ENCODE data around the gene SLC25A30. TPM values are rescaled to one million over a fixed set of nuclear protein-coding genes. Genes with fewer than 3 reads are reported as not detected.

The SLC25A30 gene
- total RNA-seq, 4 donors from 2014 or later, result 9.9 to 20.3 (median 16.1) TPM

- no peak overlapping the region for H3K4me3 ChIP-seq
- WGBS, result 97% methylated on average over 12 of the region's 12 CpGs
- no peaks in the 10 kb centered on the region for H3K9me3 ChIP-seq
- peaks cover 19% of the 10 kb centered on the region for H3K4me1 ChIP-seq
- no peak overlapping the region for H3K27ac ChIP-seq
- no peaks in the 10 kb centered on the region for H3K27me3 ChIP-seq
- DNase-seq (ENCODE audit: low spot score in 2 of 2), result no peak
- peaks cover 53% of the 10 kb centered on the region for H3K36me3 ChIP-seq
- TF ChIP-seq POLR2A (IDR thresholded peaks at IDR 0.05), result no peak
- no peak for TF ChIP-seq CTCF (IDR thresholded peaks at IDR 0.05)
- TF ChIP-seq POLR2AphosphoS5 (IDR thresholded peaks at IDR 0.05), result no peak
- TF ChIP-seq EP300 (IDR thresholded peaks at IDR 0.05), result no peak
Observed at GRCh38 chr13:45410466-45410865, 7.7 kb downstream of the SLC25A30 start.

- WGBS, result 70% methylated on average over 2 of the region's 2 CpGs
- H3K36me3 ChIP-seq, result peaks cover 58% of the 10 kb centered on the region
Observed at GRCh38 chr13:45410001-45410400, 8.2 kb downstream of the SLC25A30 start.

GRCh38 chr13:45406421-45406820 is 11.8 kb downstream of the SLC25A30 start:
- TF ChIP-seq POLR2A (IDR thresholded peaks at IDR 0.05) (no peak), CTCF (IDR thresholded peaks at IDR 0.05) (no peak), EP300 (IDR thresholded peaks at IDR 0.05) (no peak), POLR2AphosphoS5 (IDR thresholded peaks at IDR 0.05) (no peak)
- no peaks in the 10 kb centered on the region for H3K4me1 ChIP-seq
- H3K9me3 ChIP-seq, result no peaks in the 10 kb centered on the region
- WGBS, result 63% methylated on average over 3 of the region's 3 CpGs
- no peak for DNase-seq (ENCODE audit: low spot score in 2 of 2)
- H3K4me3 ChIP-seq, result no peak overlapping the region
- H3K27me3 ChIP-seq, result no peaks in the 10 kb centered on the region
- no peak overlapping the region for H3K27ac ChIP-seq
- H3K36me3 ChIP-seq, result peaks cover 92% of the 10 kb centered on the region

More at GRCh38 chr13:45410001-45410400, 8.2 kb downstream of the SLC25A30 start:
- Histone ChIP-seq H3K27ac (no peak overlapping the region), H3K27me3 (no peaks in the 10 kb centered on the region), H3K4me3 (no peak overlapping the region), H3K9me3 (no peaks in the 10 kb centered on the region), H3K4me1 (peaks cover 15% of the 10 kb centered on the region)
- TF ChIP-seq POLR2A (IDR thresholded peaks at IDR 0.05) (no peak), EP300 (IDR thresholded peaks at IDR 0.05) (no peak), CTCF (IDR thresholded peaks at IDR 0.05) (no peak)
- no peak for DNase-seq (ENCODE audit: low spot score in 2 of 2)

GRCh38 chr13:45403081-45403480 is 15.1 kb downstream of the SLC25A30 start:
- H3K4me3 ChIP-seq, result no peak overlapping the region
- TF ChIP-seq EP300 (IDR thresholded peaks at IDR 0.05) (no peak), POLR2A (IDR thresholded peaks at IDR 0.05) (no peak), POLR2AphosphoS5 (IDR thresholded peaks at IDR 0.05) (no peak)
- no peaks in the 10 kb centered on the region for H3K4me1 ChIP-seq
- no peak for DNase-seq (ENCODE audit: low spot score in 2 of 2)
- H3K27ac ChIP-seq, result no peak overlapping the region
- H3K9me3 ChIP-seq, result no peaks in the 10 kb centered on the region
- peaks cover 85% of the 10 kb centered on the region for H3K36me3 ChIP-seq
- 87% methylated on average over 3 of the region's 3 CpGs for WGBS
- no peaks in the 10 kb centered on the region for H3K27me3 ChIP-seq

GRCh38 chr13:45402641-45403040 is 15.5 kb downstream of the SLC25A30 start:
- H3K27me3 ChIP-seq, result no peaks in the 10 kb centered on the region
- TF ChIP-seq POLR2AphosphoS5 (IDR thresholded peaks at IDR 0.05) (no peak), POLR2A (IDR thresholded peaks at IDR 0.05) (no peak)
- 89% methylated on average over 3 of the region's 3 CpGs for WGBS
- no peaks in the 10 kb centered on the region for H3K4me1 ChIP-seq
- H3K4me3 ChIP-seq, result no peak overlapping the region
- no peak for DNase-seq (ENCODE audit: low spot score in 2 of 2)
- H3K27ac ChIP-seq, result no peak overlapping the region
- H3K9me3 ChIP-seq, result no peaks in the 10 kb centered on the region
- peaks cover 85% of the 10 kb centered on the region for H3K36me3 ChIP-seq

- DNase-seq (ENCODE audit: low spot score in 2 of 2), result no peak
- H3K27ac ChIP-seq, result no peak overlapping the region
- peaks cover 5% of the 10 kb centered on the region for H3K4me1 ChIP-seq
- WGBS, result 100% methylated on average over 1 of the region's 1 CpG
- no peaks in the 10 kb centered on the region for H3K9me3 ChIP-seq
- peaks cover 79% of the 10 kb centered on the region for H3K36me3 ChIP-seq
- no peaks in the 10 kb centered on the region for H3K27me3 ChIP-seq
- TF ChIP-seq POLR2AphosphoS5 (IDR thresholded peaks at IDR 0.05), result no peak
- TF ChIP-seq CTCF (IDR thresholded peaks at IDR 0.05), result no peak
- no peak for TF ChIP-seq EP300 (IDR thresholded peaks at IDR 0.05)
- TF ChIP-seq POLR2A (IDR thresholded peaks at IDR 0.05), result no peak
- H3K4me3 ChIP-seq, result no peak overlapping the region
Observed at GRCh38 chr13:45401314-45401713, 16.9 kb downstream of the SLC25A30 start.
